Adipose tissue (tissue), 3 donors: ENCODE data around the gene FIBCD1. TPM values are rescaled to one million over a fixed set of nuclear protein-coding genes. Genes with fewer than 3 reads are reported as not detected.

Experiments used
- H3K27ac ChIP-seq: one replicate; pipeline ENCODE4 v1.5.1; 2013; ENCODE audit warnings: low read depth, low read length
- WGBS, 3 donors: extraction: QIAGEN DNeasy Blood & Tissue Kit; methylation state at CpG; one replicate each; pipeline ENCODE4 v1.1.7; 2013; 5-methylcytosine and 5-hydroxymethylcytosine counted together
- polyA plus RNA-seq, 3 donors: library from polyadenylated mRNA; stranded (reverse); fragments of 200-250 nt; gene quantifications; one replicate each; pipeline ENCODE4 v1.2.3, GENCODE V29; 2013
- donor health status: healthy with polysubstance abuse.
- donor health status: Bipolar disorder and iron deficiency.
- donor health status: healthy.

FIBCD1 gene
- polyA plus RNA-seq, 3 donors = 0.18 to 4.6 (median 0.21) TPM

DNA sequence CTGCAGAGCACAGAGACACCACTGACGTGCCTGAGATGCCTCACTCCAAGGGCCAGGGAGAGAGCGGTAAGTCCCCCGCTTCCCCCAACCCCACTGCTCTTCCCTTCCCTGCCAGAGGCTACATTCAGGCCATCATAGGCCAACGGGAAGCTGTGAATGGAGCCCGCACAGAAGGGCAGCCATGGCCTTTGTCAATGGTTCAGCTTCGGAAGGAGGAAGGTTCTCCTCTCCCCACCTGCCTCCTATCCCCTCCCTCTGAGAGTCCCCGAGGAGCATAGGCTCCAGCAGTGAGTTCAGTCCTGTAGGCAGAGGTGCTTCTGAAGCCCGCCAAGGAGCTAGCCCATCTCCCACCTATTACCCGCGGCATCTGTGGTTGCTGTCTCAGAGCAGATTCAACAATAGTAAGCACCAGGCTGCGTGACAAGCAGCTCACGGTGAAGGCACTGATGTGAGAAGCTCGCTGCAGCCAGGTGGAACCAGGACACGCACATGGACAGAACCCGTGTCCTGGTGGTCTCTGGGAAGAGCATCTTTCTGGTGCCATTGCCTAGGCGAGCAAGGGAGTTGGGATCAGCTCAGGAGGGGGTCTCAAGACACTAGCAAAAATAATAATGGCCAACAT, 58.3 kb downstream of the FIBCD1 start:
- 89 to 95% (median 91%) methylated on average over 16 of the region's 16 CpGs for WGBS, 3 donors
- no peak overlapping the region for H3K27ac ChIP-seq

DNA sequence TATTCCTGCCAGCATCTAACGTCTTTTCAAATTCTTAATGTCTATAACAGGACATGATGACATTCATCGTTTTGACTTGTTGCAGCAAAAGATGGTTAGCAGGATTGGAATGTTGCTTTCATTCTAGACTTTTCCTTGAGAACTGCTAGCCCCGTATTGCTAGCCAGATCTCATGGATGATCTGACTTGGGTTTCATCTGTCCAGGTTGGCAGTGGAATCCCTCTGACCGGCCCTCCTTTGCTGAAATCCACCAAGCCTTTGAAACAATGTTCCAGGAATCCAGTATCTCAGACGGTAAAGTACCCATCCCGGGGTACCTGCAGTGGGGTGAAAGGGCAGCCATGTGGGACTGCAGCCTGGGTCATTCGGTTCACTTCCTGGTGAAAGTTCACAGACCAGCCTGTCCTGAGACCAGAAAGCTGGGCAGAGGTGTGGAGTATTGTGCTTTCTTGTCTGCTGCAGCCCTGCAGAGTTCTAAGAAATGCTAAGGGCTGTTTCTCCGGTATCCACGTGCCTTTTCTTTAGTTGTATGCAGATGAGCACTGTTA, 59.1 kb downstream of the FIBCD1 start:
- H3K27ac ChIP-seq = no peak overlapping the region
- 92 to 94% (median 92%) methylated on average over 9 of the region's 9 CpGs for WGBS, 3 donors

DNA sequence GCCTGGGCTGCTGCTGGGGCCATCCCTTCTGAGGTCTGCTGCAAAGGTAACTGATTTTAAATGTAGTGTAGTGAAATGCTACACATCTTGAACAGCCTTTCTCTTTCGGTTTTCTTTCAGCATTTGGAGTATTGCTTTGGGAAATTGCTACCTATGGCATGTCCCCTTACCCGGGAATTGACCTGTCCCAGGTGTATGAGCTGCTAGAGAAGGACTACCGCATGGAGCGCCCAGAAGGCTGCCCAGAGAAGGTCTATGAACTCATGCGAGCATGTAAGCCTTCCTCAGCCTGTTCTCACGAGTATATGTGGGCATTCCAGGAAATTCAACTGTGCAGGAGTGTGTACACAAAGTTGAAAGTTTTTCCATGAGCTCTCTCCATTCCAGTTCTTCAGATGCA, 60.8 kb downstream of the FIBCD1 start:
- H3K27ac ChIP-seq = no peak overlapping the region
- WGBS, 3 donors = 88 to 93% (median 93%) methylated on average over 6 of the region's 6 CpGs

DNA sequence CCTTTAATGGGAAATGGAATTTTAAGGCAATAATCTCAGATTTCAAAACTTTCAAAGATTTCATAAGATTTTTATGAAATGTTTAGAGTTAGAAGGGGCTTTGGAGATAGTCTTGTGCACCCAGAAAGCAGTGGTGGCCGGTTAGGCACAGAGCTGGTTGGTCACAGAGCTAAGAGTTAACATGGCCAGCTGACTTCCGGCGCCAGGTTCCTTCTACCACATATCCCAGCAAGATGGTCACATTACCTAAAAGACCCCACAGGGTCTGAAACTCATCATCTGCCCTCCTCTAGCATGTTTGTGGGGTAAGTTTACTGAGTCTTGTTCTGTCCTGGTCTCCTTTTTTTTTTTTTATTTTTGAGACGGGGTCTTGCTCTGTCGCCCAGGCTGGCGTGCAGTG, 61.7 kb downstream of the FIBCD1 start:
- 92 to 97% (median 94%) methylated on average over 6 of the region's 6 CpGs for WGBS, 3 donors
- no peak overlapping the region for H3K27ac ChIP-seq

DNA sequence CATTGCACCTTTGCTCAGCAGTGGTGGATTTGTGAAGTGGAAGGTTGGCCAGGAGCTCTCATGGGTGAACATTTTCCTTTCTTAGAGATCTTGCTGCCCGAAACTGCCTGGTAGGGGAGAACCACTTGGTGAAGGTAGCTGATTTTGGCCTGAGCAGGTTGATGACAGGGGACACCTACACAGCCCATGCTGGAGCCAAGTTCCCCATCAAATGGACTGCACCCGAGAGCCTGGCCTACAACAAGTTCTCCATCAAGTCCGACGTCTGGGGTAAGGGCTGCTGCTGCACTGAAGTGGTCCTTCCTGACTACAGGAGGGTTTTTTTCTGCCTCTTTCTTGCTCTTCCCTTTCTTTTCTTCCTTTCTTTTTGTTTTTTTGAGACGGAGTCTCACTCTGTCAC, 64.3 kb downstream of the FIBCD1 start:
- WGBS, 3 donors = 77 to 92% (median 90%) methylated on average over 5 of the region's 5 CpGs
- H3K27ac ChIP-seq = no peak overlapping the region

DNA sequence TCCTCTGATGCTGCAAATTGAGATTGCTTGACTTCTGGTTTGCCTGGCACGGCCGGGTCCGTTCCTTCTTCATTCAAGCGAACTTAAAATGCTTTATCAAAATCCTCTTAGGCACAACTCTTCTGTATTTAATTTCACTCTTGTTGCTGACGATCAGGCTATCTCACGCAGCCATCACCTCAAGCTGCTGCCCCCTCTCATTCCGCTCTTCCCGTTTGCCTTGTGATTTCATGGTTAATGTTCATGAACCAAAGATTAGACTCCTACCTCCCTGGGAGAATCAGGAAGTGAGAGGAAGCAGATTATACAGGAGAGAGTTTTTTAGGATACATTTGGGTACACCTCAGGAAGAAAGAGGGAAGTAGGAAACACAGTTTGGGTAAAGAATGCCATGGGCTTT, 65.1 kb downstream of the FIBCD1 start:
- 88 to 93% (median 90%) methylated on average over 8 of the region's 8 CpGs for WGBS, 3 donors
- no peak overlapping the region for H3K27ac ChIP-seq

DNA sequence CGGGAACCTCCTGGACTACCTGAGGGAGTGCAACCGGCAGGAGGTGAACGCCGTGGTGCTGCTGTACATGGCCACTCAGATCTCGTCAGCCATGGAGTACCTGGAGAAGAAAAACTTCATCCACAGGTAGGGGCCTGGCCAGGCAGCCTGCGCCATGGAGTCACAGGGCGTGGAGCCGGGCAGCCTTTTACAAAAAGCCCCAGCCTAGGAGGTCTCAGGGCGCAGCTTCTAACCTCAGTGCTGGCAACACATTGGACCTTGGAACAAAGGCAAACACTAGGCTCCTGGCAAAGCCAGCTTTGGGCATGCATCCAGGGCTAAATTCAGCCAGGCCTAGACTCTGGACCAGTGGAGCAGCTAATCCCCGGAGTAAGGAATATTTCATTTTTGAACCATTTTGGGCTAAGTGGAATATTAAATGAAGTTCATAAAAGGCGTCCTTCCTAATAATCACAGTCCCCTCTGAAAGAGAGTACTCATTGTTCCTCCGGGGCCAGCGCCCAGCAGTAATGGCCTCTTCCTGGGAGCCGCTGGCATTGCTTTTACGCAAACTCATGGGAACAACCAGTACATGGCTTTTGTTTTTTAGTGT, 66.0 kb downstream of the FIBCD1 start:
- H3K27ac ChIP-seq = no peak overlapping the region
- 51 to 86% (median 70%) methylated on average over 15 of the region's 15 CpGs for WGBS, 3 donors

DNA sequence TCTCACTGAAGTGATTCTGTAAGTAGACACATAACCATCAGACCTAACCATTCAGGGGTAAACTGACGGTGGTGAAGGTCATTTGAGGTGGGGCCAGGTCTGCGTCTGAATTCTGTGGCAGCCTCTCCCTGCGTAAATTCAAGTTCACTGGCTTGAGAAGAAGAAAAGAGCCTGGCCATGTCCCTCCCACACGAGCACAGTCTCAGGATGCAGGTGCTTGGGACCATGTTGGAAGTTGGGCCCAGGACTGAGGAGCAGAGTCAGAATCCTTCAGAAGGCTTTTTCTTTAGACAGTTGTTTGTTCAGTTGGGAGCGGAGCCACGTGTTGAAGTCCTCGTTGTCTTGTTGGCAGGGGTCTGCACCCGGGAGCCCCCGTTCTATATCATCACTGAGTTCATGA, 66.5 kb downstream of the FIBCD1 start:
- 57 to 86% (median 83%) methylated on average over 9 of the region's 9 CpGs for WGBS, 3 donors
- no peak overlapping the region for H3K27ac ChIP-seq

DNA sequence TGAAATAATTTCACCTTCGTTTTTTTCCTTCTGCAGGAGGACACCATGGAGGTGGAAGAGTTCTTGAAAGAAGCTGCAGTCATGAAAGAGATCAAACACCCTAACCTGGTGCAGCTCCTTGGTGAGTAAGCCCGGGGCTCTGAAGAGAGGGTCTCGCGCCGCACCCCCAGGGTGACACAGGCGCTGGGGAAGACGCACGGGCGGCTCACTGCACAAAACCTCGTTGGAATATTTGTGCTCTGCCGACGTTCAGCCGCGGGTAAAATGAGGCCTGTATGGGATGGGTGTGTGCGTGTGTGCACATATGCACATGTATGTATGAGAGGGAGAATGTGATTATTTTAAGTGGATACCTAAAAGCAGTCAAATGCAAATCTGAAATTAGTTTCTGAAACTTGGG, 67.0 kb downstream of the FIBCD1 start:
- 89 to 95% (median 93%) methylated on average over 15 of the region's 15 CpGs for WGBS, 3 donors
- H3K27ac ChIP-seq = no peak overlapping the region

DNA sequence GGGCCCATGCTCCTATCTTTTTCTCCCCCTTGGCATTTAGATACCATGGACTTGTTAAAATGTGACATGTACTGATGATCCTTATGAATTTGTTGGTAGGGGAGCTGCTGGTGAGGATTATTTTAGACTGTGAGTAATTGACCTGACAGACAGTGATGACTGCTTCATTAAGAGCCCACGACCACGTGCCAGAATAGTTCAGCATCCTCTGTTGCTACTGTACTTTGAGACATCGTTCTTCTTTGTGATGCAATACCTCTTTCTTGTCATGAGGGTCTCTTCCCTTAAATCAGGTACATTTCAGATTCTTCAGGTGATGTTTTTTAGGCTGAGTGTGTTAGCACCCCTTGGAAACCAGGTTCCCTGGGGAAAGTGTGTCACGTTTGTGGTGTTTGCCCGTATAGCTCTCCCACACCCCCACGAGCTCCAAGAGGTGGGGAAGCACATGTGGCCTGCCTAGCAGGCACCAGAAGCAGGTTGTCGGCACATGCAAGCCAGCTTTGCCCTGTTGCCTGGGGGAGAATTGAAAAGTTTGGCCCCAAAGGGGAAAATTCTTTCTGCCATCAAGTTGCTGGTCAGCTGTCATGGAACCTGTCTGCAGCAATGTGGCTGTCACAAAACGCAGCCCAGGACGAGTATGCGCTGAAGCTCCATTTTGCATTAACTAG, 67.5 kb downstream of the FIBCD1 start:
- 80 to 87% (median 82%) methylated on average over 10 of the region's 10 CpGs for WGBS, 3 donors
- no peak overlapping the region for H3K27ac ChIP-seq

DNA sequence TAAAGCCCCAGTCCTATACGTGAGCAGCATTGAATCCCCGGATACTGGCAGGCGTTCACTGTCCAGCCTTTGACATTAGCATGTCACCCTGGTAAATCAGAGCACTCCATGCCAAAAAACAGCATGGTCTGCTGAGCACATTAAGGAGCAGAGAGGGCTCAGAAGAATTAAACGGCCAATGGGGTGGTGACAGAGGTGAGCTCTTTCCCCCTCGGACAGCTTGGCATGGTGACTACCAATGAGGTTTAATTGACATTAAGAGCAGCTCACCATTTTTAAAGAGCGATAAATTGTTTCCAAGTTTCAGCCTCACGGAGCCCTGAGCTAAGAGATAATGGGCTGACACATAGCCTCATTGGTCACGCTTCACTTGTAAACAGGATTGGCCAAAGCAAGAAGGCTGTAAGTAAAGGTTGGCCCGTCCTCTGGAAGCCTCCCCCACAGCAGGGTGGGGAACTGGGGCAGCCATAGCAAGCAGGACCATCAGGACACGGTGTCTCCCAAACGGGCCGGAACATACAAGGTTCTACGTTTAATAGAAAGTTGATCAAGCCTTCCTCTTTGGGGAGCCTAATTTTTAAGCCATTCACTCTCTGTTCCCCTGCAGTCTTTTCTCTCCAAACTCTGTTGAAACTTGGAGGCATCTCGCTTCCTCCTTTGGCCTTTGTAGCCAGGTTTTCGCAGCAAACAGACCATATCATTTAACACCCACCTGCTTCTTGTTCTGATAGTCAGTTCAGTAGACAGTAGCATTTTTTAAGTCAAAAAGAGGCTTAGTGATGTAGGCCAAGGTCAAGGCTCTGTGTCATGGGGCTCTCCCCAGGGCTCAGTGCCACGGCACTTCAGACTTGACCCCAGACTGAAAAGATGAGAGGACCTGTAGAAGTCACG, 68.3 kb downstream of the FIBCD1 start:
- H3K27ac ChIP-seq = no peak overlapping the region
- 80 to 87% (median 83%) methylated on average over 17 of the region's 17 CpGs for WGBS, 3 donors

DNA sequence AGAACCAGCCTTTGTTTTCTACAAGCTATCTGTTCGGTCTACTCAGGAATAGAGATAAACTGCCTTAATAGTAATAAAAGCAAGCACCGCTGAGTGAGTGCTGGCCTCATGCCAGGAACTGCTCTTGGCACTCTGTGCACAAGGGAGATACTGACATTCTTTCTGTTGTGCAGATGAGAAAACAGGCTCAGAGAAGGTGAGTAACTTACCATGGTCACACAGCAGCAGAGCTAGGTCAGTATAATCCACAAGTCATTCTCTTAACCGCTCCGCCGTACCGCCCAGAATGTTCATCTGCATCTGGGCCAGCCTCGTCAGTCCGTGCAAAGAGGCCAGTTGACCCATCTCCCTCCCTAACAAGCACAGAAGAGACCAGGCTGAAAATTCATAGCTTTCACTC, 69.8 kb downstream of the FIBCD1 start:
- WGBS, 3 donors = 68 to 81% (median 78%) methylated on average over 8 of the region's 8 CpGs
- H3K27ac ChIP-seq = no peak overlapping the region

DNA sequence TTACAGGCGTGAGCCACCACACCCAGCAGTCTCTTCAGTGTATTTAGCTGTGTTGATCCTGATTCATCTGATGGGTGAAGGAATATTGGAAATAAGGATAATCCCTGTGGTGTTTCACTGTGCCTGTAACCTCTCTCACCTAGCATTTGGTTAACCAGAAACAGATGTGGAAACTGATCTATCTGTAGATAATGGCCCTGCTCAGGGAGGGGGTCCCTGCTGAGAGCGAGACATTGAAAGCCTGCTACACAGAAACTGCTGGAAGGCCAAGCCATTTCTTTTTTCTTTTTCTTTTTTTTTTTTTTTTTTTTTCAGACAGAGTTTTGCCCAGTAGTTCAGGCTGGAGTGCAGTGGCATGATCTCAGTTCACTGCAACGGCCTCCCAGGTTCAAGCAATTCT, 70.8 kb downstream of the FIBCD1 start:
- 94 to 98% (median 96%) methylated on average over 3 of the region's 3 CpGs for WGBS, 3 donors
- no peak overlapping the region for H3K27ac ChIP-seq

DNA sequence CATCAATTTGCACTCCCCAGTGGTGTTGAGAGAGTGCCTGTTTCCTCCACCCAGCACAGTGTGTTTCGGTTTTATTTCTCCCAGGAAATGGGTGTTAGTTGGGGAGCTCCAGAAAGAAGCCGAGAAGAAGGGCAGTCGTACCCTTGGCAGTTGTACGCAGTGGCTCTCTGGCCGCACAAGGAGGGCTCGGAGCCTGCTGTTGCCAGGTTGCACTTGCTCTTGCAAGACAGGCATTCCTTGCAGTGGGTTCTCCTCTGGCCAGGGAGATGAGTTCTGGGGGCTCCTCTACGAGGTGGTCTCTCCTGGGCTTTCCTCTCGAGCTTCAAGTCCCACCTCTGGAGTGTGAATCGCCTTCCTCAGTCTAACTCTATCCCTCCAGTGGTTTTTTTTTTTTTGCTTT, 71.5 kb downstream of the FIBCD1 start:
- no peak overlapping the region for H3K27ac ChIP-seq
- 85 to 94% (median 85%) methylated on average over 9 of the region's 9 CpGs for WGBS, 3 donors

DNA sequence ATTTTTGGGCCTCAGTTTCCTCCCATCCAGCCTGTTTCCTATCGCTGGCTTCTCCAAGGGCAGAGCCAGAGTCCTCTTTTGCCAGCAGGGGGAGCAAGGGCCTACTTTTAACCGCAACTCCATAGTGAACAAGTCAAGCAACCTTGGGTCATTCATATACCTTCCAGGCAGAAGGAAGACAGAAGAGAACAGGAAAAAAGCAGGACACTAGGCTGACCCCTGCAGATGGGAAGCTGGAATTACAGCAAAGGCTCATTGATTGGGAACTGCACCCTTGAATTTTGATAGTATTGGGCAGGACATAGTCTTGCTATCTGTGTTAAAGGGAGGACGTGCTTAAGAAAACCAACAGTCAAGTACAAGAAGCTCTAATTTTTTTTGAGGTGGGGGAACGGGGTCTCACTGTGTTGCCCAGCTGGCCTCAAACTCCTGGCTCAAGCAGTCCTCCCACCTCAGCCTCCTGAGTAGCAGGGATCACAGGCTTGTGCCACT, 72.5 kb downstream of the FIBCD1 start:
- H3K27ac ChIP-seq = no peak overlapping the region
- 43 to 54% (median 51%) methylated on average over 4 of the region's 4 CpGs for WGBS, 3 donors

DNA sequence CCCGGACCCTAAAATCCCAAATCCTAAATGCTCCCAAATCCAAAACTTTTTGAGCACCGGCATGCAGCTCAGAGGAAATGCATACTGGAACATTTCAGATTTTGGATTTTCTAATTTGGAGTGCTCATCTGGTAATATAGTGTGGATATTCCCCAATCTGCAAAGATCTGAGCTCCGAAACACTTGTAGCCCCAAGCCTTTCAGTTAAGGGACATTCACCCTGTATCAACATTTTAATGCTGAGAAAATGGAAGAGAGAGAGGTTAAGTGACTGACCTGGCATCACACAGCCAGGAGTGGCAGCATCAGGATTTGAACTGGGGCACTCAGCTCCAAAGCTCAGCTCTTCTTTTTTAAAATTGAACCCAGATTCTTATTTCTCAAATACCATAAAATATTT, 73.1 kb downstream of the FIBCD1 start:
- H3K27ac ChIP-seq = no peak overlapping the region

DNA sequence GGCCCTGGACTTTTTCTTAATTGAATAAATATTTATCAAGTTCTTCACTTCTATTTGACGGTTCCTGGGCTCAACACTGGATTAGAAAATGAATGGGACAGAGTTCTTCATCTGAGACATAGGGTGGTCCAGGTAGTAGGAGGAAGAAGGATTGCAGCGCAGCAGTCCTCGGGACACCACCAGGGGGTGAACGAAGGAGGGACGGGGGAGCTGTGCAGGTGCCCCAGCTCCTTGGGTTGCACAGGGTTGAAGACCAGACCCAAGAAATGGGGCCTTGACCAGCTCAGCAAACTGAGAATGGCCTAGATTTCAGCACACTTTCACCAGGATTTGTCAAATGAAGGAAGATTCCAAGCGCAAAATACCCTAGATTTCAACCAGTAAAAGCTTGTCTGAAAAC, 74.5 kb downstream of the FIBCD1 start:
- H3K27ac ChIP-seq = no peak overlapping the region
- 83 to 87% (median 87%) methylated on average over 6 of the region's 6 CpGs for whole genome bisulfite sequencing, 3 donors

More for the DNA sequence above, 73.1 kb downstream of the FIBCD1 start:
- 94 to 97% (median 94%) methylated on average over 3 of the region's 3 CpGs for WGBS, 3 donors

DNA sequence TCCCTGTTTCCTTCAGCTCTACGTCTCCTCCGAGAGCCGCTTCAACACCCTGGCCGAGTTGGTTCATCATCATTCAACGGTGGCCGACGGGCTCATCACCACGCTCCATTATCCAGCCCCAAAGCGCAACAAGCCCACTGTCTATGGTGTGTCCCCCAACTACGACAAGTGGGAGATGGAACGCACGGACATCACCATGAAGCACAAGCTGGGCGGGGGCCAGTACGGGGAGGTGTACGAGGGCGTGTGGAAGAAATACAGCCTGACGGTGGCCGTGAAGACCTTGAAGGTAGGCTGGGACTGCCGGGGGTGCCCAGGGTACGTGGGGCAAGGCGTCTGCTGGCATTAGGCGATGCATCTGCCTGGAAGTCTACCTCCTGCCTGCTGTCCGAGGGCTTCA, 76.3 kb downstream of the FIBCD1 start:
- WGBS, 3 donors = 89 to 92% (median 91%) methylated on average over 23 of the region's 23 CpGs
- H3K27ac ChIP-seq = no peak overlapping the region

DNA sequence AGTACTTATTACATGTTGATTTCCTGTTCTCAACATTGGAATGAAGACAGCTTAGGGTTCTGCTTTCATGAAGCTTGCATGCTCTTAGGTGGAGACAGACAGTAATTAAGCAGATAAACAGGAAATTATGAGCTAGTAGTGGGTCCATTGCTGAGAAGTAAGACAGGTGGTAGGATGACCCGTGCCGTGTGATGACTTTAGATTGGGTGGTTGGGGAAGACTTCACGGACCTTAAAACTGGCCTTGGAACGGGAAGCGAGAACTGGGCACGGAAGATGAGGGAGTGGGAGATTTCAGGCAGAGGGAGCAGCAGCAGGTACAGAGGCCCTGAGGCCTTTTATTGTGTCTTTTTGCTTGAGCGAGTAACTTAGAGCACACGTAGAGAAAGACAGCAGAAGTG, 76.8 kb downstream of the FIBCD1 start:
- no peak overlapping the region for H3K27ac ChIP-seq
- WGBS, 3 donors = 75 to 88% (median 84%) methylated on average over 8 of the region's 8 CpGs
